HG02798 (cell line): ENCODE measurements around the gene C10orf105.

Experiments used
- ATAC-seq: cut with Tn5 transposase; IDR thresholded peaks from one replicate; pipeline ENCODE4 v1.9.1; 2021; ENCODE audit warnings: mild to moderate bottlenecking; ENCODE audit not compliant: unreplicated experiment, poor library complexity

The C10orf105 gene

GRCh38 chr10:71719042-71719441, 536 bp downstream of the C10orf105 start:
- ATAC-seq, result no peak

- ATAC-seq, result no peak
Measured at GRCh38 chr10:71718165-71718698, 1.3 kb downstream of the C10orf105 start.

- ATAC-seq, result no peak
Measured at GRCh38 chr10:71717551-71717951, 2.0 kb downstream of the C10orf105 start.

GRCh38 chr10:71717056-71717455, 2.5 kb downstream of the C10orf105 start:
- ATAC-seq, result no peak

GRCh38 chr10:71716426-71716825, 3.2 kb downstream of the C10orf105 start:
- no peak for ATAC-seq

DNA sequence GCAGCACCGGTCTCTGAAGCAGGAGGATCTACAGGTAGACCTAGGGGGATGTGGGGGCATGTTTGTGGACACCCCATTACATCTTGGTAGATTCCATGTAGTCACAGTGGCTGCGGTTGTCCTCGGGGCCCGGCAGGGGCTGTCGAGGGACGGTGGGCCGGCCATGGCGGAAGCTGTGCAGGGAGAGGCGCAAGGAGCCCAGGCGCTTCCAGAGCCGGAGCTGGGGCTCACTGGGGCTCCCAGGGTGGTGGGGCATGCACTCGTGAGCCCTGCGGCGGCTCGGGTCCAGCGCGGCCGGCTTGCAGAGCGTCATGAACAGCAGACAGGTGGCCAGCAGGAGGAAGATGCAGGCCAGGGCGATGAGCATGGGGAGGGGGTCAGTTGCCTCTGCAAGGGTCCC, 3.7 kb downstream of the C10orf105 start:
- ATAC-seq, result no peak

- no peak for ATAC-seq
Measured at GRCh38 chr10:71715026-71715425, 4.6 kb downstream of the C10orf105 start.

DNA sequence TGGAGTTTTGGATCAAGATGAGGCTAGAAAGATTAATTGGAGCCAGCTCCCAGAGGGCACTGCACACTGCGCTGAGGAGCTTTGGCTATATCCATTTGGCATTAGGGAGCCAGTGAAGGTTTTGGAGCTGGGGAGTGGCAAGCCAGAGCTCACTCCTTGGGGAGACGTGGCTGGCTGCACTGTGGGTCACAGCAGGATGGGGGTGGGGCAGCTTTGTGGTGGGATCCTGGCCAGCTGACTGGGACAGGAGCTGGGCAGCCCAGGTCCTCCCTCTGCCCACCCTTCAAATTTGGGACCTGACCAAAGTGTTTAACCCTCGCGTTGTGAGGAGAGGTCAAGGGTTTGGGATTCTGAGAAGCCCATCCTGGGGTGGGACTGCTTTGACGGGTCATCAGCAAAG, 5.0 kb downstream of the C10orf105 start:
- ATAC-seq, result no peak

DNA sequence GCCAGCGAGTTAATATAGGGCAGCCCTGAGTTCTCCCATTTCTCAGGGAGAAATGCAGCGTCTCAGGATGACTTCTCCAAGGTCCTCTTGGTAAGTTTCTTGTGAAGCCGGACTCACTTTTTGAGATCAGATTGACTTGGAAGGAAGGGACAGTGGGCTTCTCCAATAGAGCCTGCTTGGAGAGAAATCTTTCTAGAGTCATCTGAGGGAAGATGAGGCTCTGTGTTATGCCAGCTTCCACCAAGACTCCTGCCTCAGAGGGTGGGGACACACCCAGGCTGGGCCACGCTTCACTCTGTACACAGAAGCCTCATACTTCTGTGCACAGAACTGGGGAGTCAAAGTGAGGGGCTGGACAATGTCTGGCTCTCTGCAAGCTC, 5.6 kb downstream of the C10orf105 start:
- no peak for ATAC-seq

DNA sequence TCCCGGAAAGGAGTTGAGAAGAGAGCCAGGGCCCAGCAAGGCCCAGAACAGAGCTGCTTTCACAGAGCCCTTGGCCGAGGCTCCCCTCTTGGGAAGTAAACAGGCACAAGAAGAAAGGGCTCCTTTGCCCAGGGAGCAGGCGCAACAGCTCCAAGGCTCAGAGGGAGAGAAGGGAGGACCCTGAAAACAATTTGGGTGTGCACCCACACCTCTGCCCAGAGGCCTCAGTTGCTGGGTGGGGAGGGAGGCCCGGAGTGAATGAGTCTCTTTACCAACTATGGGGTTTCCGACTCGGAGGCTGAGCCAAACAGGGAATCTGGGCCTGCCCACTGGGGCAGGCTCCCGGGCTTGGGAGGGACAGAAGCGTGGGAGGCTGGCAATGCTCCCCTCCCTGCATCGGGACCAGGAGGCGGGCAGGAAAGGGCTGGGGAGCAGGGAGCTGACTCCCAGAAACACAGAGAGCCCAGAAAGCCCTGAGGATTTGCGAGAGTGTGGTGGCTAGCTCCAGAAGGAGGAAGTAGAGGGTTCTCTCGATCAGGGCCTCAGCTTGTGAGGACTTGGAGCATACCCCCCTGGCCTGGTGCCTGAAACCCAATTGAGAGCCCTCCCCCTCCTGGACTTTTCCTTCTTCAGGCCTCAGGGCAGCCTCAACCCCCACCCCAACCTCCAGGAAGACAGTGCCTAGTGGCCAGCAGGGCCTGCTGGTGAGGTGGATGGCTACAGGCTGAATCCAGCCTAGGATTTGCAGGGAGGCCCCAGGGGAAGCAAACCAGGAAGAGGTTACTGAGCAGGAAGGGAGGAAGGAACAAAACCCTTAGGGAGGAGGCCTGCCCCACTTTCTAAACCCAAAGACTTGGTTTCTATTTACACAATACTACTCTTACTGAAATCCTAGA, 6.2 kb downstream of the C10orf105 start:
- ATAC-seq, result no peak

GRCh38 chr10:71712572-71713134, 6.9 kb downstream of the C10orf105 start:
- ATAC-seq, result no peak

DNA sequence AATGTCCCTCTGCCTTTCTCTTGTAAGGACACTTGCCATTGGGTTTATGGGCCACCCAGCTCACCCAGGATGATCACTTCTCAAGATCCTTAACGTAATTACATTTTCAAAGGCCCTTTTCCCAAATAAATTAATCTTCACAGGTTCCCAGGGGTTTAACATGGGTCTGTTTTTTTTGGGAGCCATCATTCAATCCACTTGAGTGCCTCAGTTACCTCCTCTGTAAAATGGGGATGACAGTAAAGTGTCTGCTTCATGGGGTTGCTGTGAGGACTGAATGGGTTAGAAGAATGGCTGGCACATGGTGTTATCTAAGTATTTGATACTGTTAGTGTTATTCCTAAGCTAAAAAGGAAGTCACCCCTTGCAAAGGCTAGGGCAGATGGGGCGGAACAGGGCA, 7.4 kb downstream of the C10orf105 start:
- ATAC-seq, result no peak

DNA sequence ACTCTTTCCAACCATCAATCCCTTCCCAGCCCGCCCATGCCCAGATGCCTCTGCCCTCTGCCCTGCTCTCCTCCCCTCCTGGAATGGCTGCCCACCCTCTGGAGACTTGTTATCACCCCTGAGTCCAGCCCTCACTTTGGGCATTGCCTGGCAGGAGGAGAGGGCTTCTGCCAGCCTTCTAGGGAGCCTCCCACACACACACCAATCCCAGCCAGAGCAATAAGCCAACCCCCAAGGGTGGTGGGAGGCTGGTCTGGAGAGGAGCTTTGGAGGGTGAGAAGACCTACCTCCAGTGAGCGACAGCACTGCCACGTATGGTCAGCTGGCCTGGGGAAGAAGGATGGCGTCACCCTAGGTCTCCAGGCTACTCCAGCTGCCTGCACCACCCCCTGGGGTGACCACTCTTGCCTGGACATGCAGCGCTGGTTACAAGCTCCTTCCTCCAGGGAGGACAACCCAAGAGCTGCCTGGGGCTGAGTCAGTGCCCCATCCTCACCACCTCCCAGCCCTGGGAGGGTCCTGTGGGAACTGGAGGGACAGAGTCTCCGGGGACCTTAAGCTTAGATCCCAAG, 8.4 kb downstream of the C10orf105 start:
- no peak for ATAC-seq

DNA sequence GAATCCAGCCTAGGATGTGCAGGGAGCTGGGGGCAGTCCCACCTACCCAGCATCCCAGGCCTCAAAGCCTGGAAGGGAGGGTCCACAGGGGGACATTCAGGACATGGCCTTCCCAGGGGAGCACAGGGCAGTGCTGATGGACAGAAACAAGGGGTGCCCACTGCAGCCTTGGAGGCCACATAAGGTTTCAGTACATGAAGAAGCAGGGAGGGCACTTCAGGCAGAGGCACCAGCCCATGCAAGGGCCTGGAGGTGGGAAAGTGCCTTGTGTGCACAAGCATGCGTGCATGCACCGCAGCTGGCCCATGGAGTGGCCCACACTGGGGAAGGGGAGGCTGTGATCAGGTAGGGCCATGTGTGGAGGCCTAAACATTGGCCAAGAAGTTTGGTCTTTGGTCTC, 9.1 kb downstream of the C10orf105 start:
- ATAC-seq, result no peak

DNA sequence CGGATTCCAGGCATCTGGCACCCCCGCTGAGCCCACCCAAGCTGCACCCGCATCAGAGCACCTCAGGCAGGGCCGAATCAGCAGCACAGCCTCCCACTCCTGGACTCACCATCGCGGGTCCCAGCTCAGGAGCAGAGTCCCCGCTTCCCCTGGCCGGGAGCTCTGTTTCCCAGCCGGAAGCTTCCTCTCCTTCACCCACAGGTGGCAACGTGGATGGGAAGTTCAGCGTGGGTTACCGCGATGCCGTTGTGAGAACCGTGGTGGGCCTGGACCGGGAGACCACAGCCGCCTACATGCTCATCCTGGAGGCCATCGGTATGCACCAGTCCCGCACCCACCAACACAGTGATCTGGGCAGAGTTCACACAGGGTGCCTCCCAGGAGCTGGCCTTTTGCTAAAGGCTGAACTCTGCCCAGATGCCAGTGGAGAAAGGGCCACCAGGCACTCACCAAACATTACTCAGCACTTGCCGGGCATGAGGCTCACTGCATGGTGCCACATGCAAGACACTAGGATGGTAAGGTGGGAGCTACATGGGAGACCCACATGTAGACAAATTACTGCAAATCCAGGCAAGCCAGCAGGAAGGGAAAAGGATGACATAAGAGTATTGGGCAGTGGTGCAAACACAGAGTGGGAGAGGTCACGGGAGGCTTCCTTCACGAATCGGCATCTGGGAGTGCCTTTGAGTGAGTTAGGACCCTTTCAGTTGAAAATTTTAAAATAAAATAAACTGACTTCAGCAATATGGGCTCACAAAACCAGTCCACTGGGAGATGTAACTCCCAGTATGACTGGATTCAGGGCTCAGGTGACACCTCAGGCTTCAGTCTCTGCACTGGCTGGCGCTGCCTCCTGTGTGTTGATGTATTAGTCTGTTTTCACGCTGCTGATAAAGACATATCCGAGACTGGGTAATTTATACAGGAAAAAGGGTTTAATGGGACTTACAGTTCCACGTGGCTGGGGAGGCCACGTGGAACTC, 10.4 kb downstream of the C10orf105 start:
- ATAC-seq, result no peak

DNA sequence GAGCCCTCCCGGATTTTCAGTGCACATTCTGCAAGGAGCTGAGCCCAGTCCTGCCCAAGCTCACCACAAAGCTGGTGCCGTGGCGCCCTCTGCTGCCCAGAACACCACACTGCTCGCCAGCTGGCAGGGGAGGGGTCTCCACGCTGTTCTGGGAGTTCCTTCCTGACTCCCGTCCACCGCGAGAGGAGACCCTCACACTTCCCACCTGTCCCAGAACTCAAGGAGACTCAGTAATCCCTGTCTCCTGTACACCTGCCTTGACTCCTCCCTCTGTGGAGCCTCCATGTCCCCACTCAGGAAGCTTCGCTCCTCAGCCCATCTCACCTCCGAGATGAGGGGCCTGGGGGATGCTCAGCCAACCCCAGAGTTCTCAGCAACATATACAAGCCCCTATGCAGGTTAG, 11.3 kb downstream of the C10orf105 start:
- no peak for ATAC-seq

DNA sequence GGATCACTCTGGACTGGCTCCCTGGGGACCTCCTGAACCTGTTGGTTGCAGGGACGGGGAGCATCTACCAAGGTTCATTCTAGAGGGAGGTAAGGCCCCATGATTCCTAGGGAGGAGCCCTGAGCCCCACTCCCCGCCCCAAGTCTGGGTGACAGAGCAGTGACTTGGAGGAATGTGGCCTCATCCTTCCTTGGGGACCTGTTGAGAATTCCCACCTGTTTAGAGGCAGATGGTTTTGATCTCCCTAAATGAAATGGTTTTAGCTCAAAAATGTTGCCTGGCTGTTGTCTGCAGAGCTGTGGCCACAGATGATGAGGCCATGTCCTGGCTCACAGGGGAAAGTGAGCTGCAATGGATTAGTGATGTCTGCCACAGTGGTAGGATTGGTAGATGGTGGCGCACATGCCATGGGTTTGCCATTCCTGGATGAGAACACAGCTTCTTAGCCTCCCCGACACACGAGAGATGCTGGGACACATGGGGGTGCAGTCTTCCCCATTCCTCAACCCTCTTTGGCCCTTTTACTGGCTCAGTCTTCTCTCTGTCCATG, 12.3 kb downstream of the C10orf105 start:
- ATAC-seq, result no peak

DNA sequence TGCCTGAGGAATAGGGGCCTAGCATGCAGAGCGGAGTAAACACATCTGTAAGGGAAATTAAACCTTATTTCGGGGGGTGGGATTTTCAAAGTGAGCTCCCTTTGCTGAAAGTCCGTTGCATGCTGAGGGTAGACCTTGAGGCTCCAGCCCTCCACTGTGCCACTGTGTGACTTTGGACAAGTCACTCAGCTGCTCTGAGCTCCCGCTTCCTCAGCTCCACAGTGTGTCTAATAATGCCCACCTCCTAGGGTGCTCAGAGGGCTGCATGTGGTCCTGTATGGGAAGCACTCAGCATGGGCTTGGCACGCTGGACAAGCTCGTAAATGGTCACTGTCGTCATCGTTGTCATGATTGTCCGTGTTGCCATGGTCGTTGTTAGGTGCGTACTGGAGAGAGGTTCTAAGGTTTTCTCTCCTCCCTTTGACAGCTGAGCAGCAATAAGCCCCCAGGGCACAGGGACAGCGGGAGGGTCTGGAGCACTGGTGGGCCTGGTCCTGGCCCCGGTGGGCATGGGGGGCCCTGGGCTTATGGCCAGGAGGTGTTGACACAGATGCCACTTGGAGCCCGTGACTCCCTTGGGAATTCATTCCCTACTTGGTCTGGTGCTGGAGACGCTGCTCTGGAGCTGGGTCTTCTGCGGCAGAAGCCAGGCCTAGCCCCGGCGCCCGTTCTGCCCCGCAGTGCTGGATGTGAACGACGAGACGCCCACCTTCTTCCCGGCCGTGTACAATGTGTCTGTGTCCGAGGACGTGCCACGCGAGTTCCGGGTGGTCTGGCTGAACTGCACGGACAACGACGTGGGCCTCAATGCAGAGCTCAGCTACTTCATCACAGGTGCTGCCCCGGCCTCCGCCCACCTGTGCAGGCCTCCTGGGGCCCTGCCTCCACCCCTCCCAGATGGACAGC, 13.1 kb downstream of the C10orf105 start:
- no peak for ATAC-seq

DNA sequence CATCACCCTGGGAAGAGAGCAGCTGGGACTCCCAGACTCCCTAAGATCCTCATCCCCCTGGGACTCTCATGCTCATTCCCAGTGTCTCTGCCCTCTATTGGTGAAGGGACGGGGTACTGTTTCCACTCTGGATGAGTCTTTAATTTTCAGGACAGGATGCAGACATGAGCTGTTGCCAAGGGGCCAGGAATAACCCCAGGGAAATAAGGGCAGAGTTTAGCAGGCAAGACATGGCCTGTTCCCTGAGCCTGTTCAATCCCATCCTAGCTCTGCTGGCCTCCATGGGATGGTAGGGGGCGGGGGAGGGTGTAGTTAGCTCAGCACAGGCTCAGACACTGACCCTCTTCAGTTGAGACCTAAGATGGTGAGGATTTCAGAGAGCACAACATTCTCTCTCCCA, 14.0 kb downstream of the C10orf105 start:
- ATAC-seq, result no peak
